Esophagus (tissue), 2 donors: Measurements from ENCODE around the gene TDRD3. TPM values are rescaled to one million over a fixed set of nuclear protein-coding genes. Genes with fewer than 3 reads are reported as not detected.

Experiments used
- H3K27ac ChIP-seq, 2 donors: one replicate each; pipeline ENCODE4 v1.5.1; 2013; ENCODE audit warnings: low read depth in 2 of 2, mild to moderate bottlenecking in 2 of 2, inconsistent platforms in 1 of 2, low read length in 1 of 2, moderate library complexity in 1 of 2
- H3K27me3 ChIP-seq, 2 donors: one replicate each; pipeline ENCODE4 v1.6.1; 2013; ENCODE audit warnings: low read length in 2 of 2, control low read depth in 1 of 2, mild to moderate bottlenecking in 1 of 2; ENCODE audit not compliant: insufficient read depth in 2 of 2, control insufficient read depth in 1 of 2
- H3K36me3 ChIP-seq, 2 donors: one replicate each; pipeline ENCODE4 v1.6.1; 2013; ENCODE audit warnings: low read length in 1 of 2; ENCODE audit not compliant: control insufficient read depth in 2 of 2, insufficient read depth in 2 of 2
- H3K4me1 ChIP-seq, 2 donors: one replicate each; pipeline ENCODE4 v1.6.1; 2013; ENCODE audit warnings: low read length in 1 of 2; ENCODE audit not compliant: control insufficient read depth in 2 of 2, insufficient read depth in 2 of 2
- H3K4me3 ChIP-seq, 2 donors: one replicate each; pipeline ENCODE4 v1.5.1; 2013; ENCODE audit warnings: low read length in 2 of 2, mild to moderate bottlenecking in 2 of 2, low read depth in 1 of 2, moderate library complexity in 1 of 2
- H3K9me3 ChIP-seq, 2 donors: one replicate each; pipeline ENCODE4 v1.6.1; 2013; ENCODE audit warnings: mild to moderate bottlenecking in 2 of 2, low read depth in 1 of 2, low read length in 1 of 2, moderate library complexity in 1 of 2; ENCODE audit not compliant: control insufficient read depth in 2 of 2, insufficient read depth in 1 of 2
- WGBS, 2 donors: extraction: QIAGEN DNeasy Blood & Tissue Kit; methylation state at CpG; one replicate each; pipeline ENCODE4 v1.1.7; 2013; 5-methylcytosine and 5-hydroxymethylcytosine counted together
- polyA plus RNA-seq, 2 donors: library from polyadenylated mRNA; stranded (reverse); fragments of 200-250 nt; gene quantifications; one replicate each; pipeline ENCODE4 v1.2.3, GENCODE V29; 2013
- donor health status: healthy with polysubstance abuse.
- donor health status: Bipolar disorder and iron deficiency.

Gene TDRD3
- polyA plus RNA-seq, 2 donors = 9.4 to 14.1 TPM

- H3K27me3 ChIP-seq = no peaks in the 10 kb centered on the region
- no peaks in the 10 kb centered on the region for H3K4me1 ChIP-seq
- H3K27ac ChIP-seq = no peak overlapping the region
- WGBS, 2 donors = 73 to 76% methylated on average over 9 of the region's 9 CpGs
- peaks cover 0 to 3% of the 10 kb centered on the region in 2 donors for H3K36me3 ChIP-seq
- no peak overlapping the region for H3K4me3 ChIP-seq
- H3K9me3 ChIP-seq = peaks cover 0 to 4% of the 10 kb centered on the region in 2 donors
Observed at GRCh38 chr13:60583196-60583888, 186.3 kb downstream of the TDRD3 start.

DNA sequence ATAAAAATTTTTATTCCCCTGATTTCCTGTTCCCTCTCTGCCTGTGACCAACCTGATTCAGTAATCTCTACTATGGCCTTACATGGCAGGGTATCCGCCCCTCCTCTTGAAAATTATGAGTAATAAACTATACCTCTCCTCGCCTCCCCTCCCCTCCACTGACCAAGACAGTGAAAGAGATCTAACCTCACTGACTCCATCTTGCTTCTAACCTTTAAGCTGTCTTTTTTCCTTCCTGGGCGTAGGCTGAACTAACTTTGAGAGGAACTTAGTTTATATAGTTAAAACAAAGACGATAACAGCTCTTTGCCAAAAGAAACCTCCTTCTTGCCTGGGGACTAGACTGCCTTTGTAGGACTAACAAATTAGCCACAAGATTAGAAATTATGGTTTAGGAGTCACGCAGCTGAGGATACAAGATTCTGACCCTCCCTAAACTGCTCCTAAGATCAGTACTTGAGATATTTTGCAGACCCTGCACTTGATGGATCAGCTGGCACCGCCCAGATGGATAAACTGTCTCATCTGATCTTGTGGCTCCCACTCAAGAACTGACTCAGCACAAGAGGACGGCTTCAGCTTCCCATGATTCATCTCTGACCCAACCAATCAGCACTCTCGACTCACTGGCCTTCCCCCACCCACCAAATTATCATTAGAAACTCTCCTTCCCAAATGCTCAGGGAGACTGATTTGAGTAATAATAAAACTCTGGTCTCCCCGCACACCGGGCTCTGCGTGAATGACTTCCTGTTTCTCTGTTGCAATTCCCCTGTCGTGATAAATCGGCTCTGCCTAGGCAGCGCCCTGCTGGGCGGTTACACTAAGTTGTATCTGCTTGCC, 187.1 kb downstream of the TDRD3 start:
- 66 to 69% methylated on average over 15 of the region's 15 CpGs for WGBS, 2 donors
- H3K4me3 ChIP-seq = no peak overlapping the region
- no peaks in the 10 kb centered on the region for H3K27me3 ChIP-seq
- H3K36me3 ChIP-seq = peaks cover 0 to 3% of the 10 kb centered on the region in 2 donors
- H3K9me3 ChIP-seq = peaks cover 0 to 4% of the 10 kb centered on the region in 2 donors
- no peak overlapping the region for H3K27ac ChIP-seq
- no peaks in the 10 kb centered on the region for H3K4me1 ChIP-seq

DNA sequence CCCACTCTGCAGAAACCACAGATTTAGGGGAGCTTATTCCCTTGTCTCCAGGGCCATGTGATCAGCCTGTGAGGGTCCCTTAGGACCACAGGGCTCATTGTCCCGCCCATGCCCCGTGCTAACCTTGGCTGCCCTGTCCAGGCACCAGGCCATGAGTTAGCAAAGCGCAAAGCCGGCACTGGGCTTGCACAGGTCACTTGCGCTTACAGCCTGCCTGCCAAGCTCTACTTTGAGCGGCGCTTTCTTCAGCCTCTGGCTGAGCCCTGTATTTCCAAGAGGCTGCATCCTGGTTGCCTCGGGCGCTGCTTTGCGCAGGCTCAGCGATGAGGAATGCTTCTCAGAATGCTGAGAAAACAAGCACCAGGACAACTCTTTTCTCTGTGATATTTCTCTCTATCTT, 188.0 kb downstream of the TDRD3 start:
- H3K36me3 ChIP-seq = peaks cover 0 to 3% of the 10 kb centered on the region in 2 donors
- H3K4me1 ChIP-seq = no peaks in the 10 kb centered on the region
- WGBS, 2 donors = 69 to 72% methylated on average over 11 of the region's 11 CpGs
- H3K27me3 ChIP-seq = no peaks in the 10 kb centered on the region
- H3K27ac ChIP-seq = no peak overlapping the region
- peaks cover 0 to 4% of the 10 kb centered on the region in 2 donors for H3K9me3 ChIP-seq
- H3K4me3 ChIP-seq = no peak overlapping the region

GRCh38 chr13:60590800-60591747, 194.1 kb downstream of the TDRD3 start:
- Histone ChIP-seq H3K36me3 (peaks cover 0 to 3% of the 10 kb centered on the region in 2 donors), H3K9me3 (peaks cover 0 to 4% of the 10 kb centered on the region in 2 donors), H3K27me3 (no peaks in the 10 kb centered on the region), H3K4me3 (no peak overlapping the region), H3K27ac (no peak overlapping the region), H3K4me1 (peaks cover 3 to 4% of the 10 kb centered on the region in 2 donors)
- WGBS, 2 donors = 46 to 53% methylated on average over 18 of the region's 18 CpGs

DNA sequence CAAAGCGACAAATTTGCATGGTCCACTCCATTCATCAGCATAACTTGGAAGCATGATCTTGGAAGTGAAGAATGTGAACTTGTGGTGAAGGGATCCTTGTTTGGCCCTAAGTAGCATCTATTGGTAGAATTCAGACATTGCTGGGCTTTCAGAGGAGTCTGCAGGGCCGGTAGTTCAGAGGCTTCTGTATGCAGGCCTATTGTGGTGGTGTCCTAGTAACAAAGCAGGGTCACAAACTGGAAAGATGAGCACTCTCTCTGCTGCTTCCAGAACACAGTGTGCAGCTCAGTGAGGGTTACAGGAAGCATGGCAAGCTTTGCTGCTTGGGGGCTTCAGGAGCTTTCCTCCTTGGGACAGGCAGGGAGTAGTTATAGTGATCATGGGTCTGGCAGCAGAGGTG, 206.0 kb downstream of the TDRD3 start:
- Histone ChIP-seq H3K4me1 (no peaks in the 10 kb centered on the region), H3K4me3 (no peak overlapping the region), H3K27me3 (no peaks in the 10 kb centered on the region), H3K36me3 (no peaks in the 10 kb centered on the region), H3K27ac (no peak overlapping the region), H3K9me3 (no peaks in the 10 kb centered on the region)
- WGBS, 2 donors = 83% methylated on average over 2 of the region's 2 CpGs

DNA sequence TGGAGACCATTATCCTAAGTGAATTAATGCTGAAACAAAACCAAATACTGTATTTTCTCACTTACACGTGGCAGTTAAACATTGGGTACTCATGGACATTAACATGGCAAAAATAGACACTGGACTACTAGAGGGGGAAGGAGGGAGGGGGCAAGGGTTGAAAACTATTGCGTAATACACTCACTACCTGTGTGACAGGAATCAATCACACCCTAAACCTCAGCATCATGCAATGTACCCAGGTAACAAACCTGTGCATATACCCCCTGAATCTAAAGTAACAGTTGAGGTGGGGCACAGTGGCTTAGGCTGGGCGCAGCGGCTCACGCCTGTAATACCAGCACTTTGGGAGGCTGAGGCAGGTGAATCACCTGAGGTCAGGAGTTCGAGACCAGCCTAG, 207.0 kb downstream of the TDRD3 start:
- H3K27me3 ChIP-seq = no peaks in the 10 kb centered on the region
- no peaks in the 10 kb centered on the region for H3K36me3 ChIP-seq
- H3K4me3 ChIP-seq = no peak overlapping the region
- H3K27ac ChIP-seq = no peak overlapping the region
- 90% methylated on average over 6 of the region's 6 CpGs for WGBS, 2 donors
- H3K4me1 ChIP-seq = no peaks in the 10 kb centered on the region
- H3K9me3 ChIP-seq = no peaks in the 10 kb centered on the region

GRCh38 chr13:60608954-60609353, 211.9 kb downstream of the TDRD3 start:
- Histone ChIP-seq H3K4me3 (no peak overlapping the region), H3K9me3 (no peaks in the 10 kb centered on the region), H3K27ac (no peak overlapping the region), H3K36me3 (no peaks in the 10 kb centered on the region), H3K4me1 (peaks cover 0 to 5% of the 10 kb centered on the region in 2 donors), H3K27me3 (no peaks in the 10 kb centered on the region)
- 58 to 68% methylated on average over 4 of the region's 4 CpGs for WGBS, 2 donors

- WGBS, 2 donors = 76 to 81% methylated on average over 2 of the region's 2 CpGs
- Histone ChIP-seq H3K9me3 (no peaks in the 10 kb centered on the region), H3K27ac (no peak overlapping the region), H3K36me3 (no peaks in the 10 kb centered on the region), H3K27me3 (no peaks in the 10 kb centered on the region), H3K4me3 (no peak overlapping the region), H3K4me1 (peaks cover 0 to 5% of the 10 kb centered on the region in 2 donors)
Observed at GRCh38 chr13:60611523-60611922, 214.5 kb downstream of the TDRD3 start.

DNA sequence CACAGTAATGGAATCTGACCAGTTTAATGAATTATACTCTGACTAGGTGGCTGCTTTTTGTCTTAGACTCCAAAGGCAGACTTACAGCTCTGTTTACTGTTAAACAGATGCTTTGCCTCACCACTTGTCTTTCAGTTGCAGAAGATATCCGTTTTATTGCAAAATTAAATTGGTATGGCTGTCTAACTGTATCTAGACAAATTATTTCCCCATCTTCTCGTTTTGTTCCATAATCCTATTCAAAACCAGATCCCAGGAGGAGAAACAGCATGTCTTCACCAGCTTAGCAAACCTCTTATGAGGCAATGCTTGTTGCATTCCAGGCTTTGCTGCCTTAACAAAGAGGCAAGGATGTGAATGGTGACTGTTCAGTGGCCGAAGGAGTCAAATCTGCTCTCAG, 215.6 kb downstream of the TDRD3 start:
- 36 to 41% methylated on average over 3 of the region's 3 CpGs for WGBS, 2 donors
- Histone ChIP-seq H3K27ac (no peak overlapping the region), H3K27me3 (no peaks in the 10 kb centered on the region), H3K9me3 (no peaks in the 10 kb centered on the region), H3K4me3 (no peak overlapping the region), H3K36me3 (no peaks in the 10 kb centered on the region), H3K4me1 (peaks cover 0 to 5% of the 10 kb centered on the region in 2 donors)
